GM12878 (cell line): Measurements from ENCODE around the gene ZC3H7B. TPM values are rescaled to one million over a fixed set of nuclear protein-coding genes. Genes with fewer than 3 reads are reported as not detected.

ENCODE experiments used
- ATAC-seq: fragments of 200-7000 bp; cut with Tn5 transposase; 3 replicates; pipeline ENCODE4 v1.9.1; 2020; ENCODE audit warnings: mild to moderate bottlenecking, moderate library complexity
- BruUV-seq: library from RNA; stranded (reverse); fragments of 400-500 nt; replicated peaks from 2 replicates; lab custom pipeline; 2021; lab: Mats Ljungman, UMichigan
- CTCF ChIA-PET: fragments of 300-600 bp; sonication (Branson Sonifier 250); formaldehyde crosslinking; extraction: SDS; loops from one replicate; lab custom pipeline; 2021; ENCODE audit warnings: inconsistent platforms; lab: Yijun Ruan, JAX
- POLR2A ChIA-PET: fragments of 350-600 bp; formaldehyde crosslinking; extraction: SDS; loops from one replicate; lab custom pipeline; 2021; ENCODE audit warnings: inconsistent platforms; lab: Charles Lee
- RAD21 ChIA-PET: fragments of 300-600 bp; sonication (Branson Sonifier 250); formaldehyde crosslinking; loops from one replicate; lab custom pipeline; 2023; ENCODE audit warnings: antibody characterized with exemption; ENCODE audit not compliant: unreplicated experiment; lab: Charles Lee
- SMC1A ChIA-PET: fragments of 300-600 bp; sonication (Branson Sonifier 250); formaldehyde crosslinking; loops from one replicate; lab custom pipeline; 2023; ENCODE audit not compliant: unreplicated experiment, uncharacterized antibody; lab: Charles Lee
- DNase-seq: peaks from one replicate; pipeline ENCODE4 v3.0.0-alpha.2; 2011; ENCODE audit warnings: low read depth, low spot score
- FAIRE-seq: peaks from 3 replicates; lab custom pipeline; 2011; peaks lifted over from hg19 to GRCh38; lab: Jason Lieb, UNC
- H2AFZ ChIP-seq: 2 replicates; pipeline ENCODE4 v1.6.0; 2011; ENCODE audit warnings: low read depth, low read length, control low read depth; ENCODE audit not compliant: control insufficient read depth
- H3K27ac ChIP-seq: 2 replicates; pipeline ENCODE4 v1.5.1; 2011; ENCODE audit warnings: control low read depth; ENCODE audit not compliant: control insufficient read depth, insufficient read depth
- H3K27me3 ChIP-seq, 2 experiments: replicated peaks in 1 of 2; 2 replicates each; pipeline versions ENCODE4 v1.6.0 to v1.6.1; 2011; ENCODE audit warnings: low read length in 1 of 2; ENCODE audit not compliant: control insufficient read depth in 2 of 2, insufficient read depth in 2 of 2
- H3K36me3 ChIP-seq, 2 experiments: 2 replicates each; pipeline ENCODE4 v1.5.1; 2011; ENCODE audit warnings: low read length in 1 of 2; ENCODE audit not compliant: control insufficient read depth in 2 of 2, insufficient read depth in 2 of 2
- H3K4me1 ChIP-seq: 2 replicates; pipeline ENCODE4 v1.6.1; 2011; ENCODE audit warnings: mild to moderate bottlenecking, low read length, moderate library complexity, mixed read lengths; ENCODE audit not compliant: control insufficient read depth, insufficient read depth
- H3K4me2 ChIP-seq: 2 replicates; pipeline ENCODE4 v1.6.0; 2011; ENCODE audit warnings: control low read depth; ENCODE audit not compliant: control insufficient read depth, insufficient read depth
- H3K4me3 ChIP-seq: fragments of 200-600 bp; sonication (generic); 2 replicates; pipeline ENCODE4 v1.5.1; 2016
- H3K79me2 ChIP-seq: 2 replicates; pipeline ENCODE4 v1.6.0; 2011; ENCODE audit warnings: low read length; ENCODE audit not compliant: control insufficient read depth, insufficient read depth
- H3K9ac ChIP-seq: 2 replicates; pipeline ENCODE4 v1.8.0; 2011; ENCODE audit warnings: low read length, control low read depth, mixed read lengths; ENCODE audit not compliant: control insufficient read depth, insufficient read depth
- H3K9me3 ChIP-seq: replicated peaks from 3 replicates; pipeline ENCODE4 v1.5.1; 2011; ENCODE audit warnings: mild to moderate bottlenecking, low read length; ENCODE audit not compliant: control insufficient read depth, insufficient read depth
- H4K20me1 ChIP-seq: 2 replicates; pipeline ENCODE4 v1.6.0; 2011; ENCODE audit not compliant: control insufficient read depth, insufficient read depth
- BACH1 ChIP-seq: fragments of 450-650 bp; IDR thresholded peaks from 2 replicates; pipeline ENCODE4 v1.6.1; 2017; ENCODE audit warnings: mild to moderate bottlenecking, borderline replicate concordance
- EGR1 ChIP-seq, 2 experiments: IDR thresholded peaks; 1 replicate in 1 of 2; 2 replicates in 1 of 2; pipeline ENCODE4 v1.6.1; 2011 to 2012; ENCODE audit warnings: low read depth in 2 of 2, low read length in 2 of 2, borderline replicate concordance in 1 of 2, mild to moderate bottlenecking in 1 of 2, moderate library complexity in 1 of 2
- KAT2A ChIP-seq: conservative IDR thresholded peaks from 2 replicates; pipeline ENCODE4 v1.6.1; 2011; ENCODE audit warnings: low read depth, low read length; ENCODE audit not compliant: control insufficient read depth
- MYB ChIP-seq: fragments of 150-350 bp; IDR thresholded peaks from 2 replicates; pipeline ENCODE4 v1.6.1; 2014; ENCODE audit warnings: mild to moderate bottlenecking, low read depth, low read length, borderline replicate concordance
- NFXL1 ChIP-seq: fragments of 450-650 bp; IDR thresholded peaks from 2 replicates; pipeline ENCODE4 v1.6.1; 2017; ENCODE audit warnings: antibody characterized with exemption, mild to moderate bottlenecking, borderline replicate concordance
- RCOR1 ChIP-seq: conservative IDR thresholded peaks from 2 replicates; pipeline ENCODE4 v1.6.1; 2012; ENCODE audit warnings: low read depth, low read length, improper control_type of control experiment
- TCF3 ChIP-seq: IDR thresholded peaks from 2 replicates; pipeline ENCODE4 v1.6.1; 2012; ENCODE audit warnings: low read depth, mild to moderate bottlenecking, low read length, borderline replicate concordance; ENCODE audit not compliant: insufficient read depth
- TCF7 ChIP-seq: IDR thresholded peaks from 2 replicates; pipeline ENCODE4 v1.6.1; 2014; ENCODE audit warnings: antibody characterized with exemption, borderline replicate concordance
- ZNF274 ChIP-seq: IDR thresholded peaks from one replicate; pipeline ENCODE4 v1.8.0; 2011; ENCODE audit not compliant: insufficient read length, insufficient read depth
- ZZZ3 ChIP-seq: IDR thresholded peaks from 2 replicates; pipeline ENCODE4 v1.6.1; 2011; ENCODE audit warnings: low read depth; ENCODE audit not compliant: control insufficient read depth, insufficient read length
- WGBS: methylation state at CpG from one replicate; pipeline ENCODE4 v1.1.6; 2016; ENCODE audit warnings: low lambda C conversion rate; ENCODE audit not compliant: insufficient replicate concordance, insufficient coverage; ENCODE audit errors: missing lambda C conversion rate; 5-methylcytosine and 5-hydroxymethylcytosine counted together
- in situ Hi-C: fragments of 300-500 bp; cut with MboI; formaldehyde crosslinking; loops from 9 replicates; pipeline ENCODE4 v1.14.3; 2018; ENCODE audit warnings: mixed read lengths
- intact Hi-C: fragments of 100-400 bp; cut with micrococcal nuclease; formaldehyde crosslinking; loops from one replicate; pipeline ENCODE4 v1.14.2; 2022; ENCODE audit not compliant: unreplicated experiment
- polyA plus RNA-seq, 11 experiments: library from polyadenylated mRNA; depleted of rRNA in 4 of 11; unstranded in 6 of 11; stranded (reverse) in 5 of 11; fragments of >200 nt; fragmentation: Nextera tagmentation in 4 of 11; fragmentation: Illumina TruSeq in 1 of 11; extraction: Ambion mirVana in 4 of 11; extraction: Trizol in 1 of 11; gene quantifications; 1 replicate in 1 of 11; 2 replicates in 10 of 11; pipeline versions ENCODE4 v1.2.1 to v1.2.3, GENCODE V29; 2011 to 2016; ENCODE audit warnings: inconsistent platforms in 2 of 11, missing spikeins in 2 of 11, low read depth in 1 of 11
- total RNA-seq, 4 experiments: library from RNA; depleted of rRNA in 3 of 4; stranded (reverse); fragments of >200 nt in 3 of 4; fragmentation: Illumina TruSeq in 1 of 4; extraction: Trizol in 1 of 4; gene quantifications; 2 replicates each; pipeline versions ENCODE4 v1.2.1 to v1.2.3, GENCODE V29; 2013 to 2021

ZC3H7B gene
- total and polyA plus RNA-seq, 10 of the 15 experiments (the other 5 are each of a cell fraction or from before 2014, with no cell fraction given), result 0.26 to 52.3 (median 22.4) TPM

GRCh38 chr22:41261541-41262249 is 39.6 kb upstream of the ZC3H7B start:
- H3K4me3 ChIP-seq, result no peak overlapping the region
- no peak for ATAC-seq
- TF ChIP-seq RCOR1 (no peak), ZNF274 (no peak), TCF7 (no peak), KAT2A (no peak), EGR1 (IDR thresholded peaks at IDR 0.05; ENCODE audit: borderline replicate concordance in 1 of 2, low read depth in 2 of 2, low read length in 2 of 2) (no peak), MYB (no peak), BACH1 (no peak), ZZZ3 (no peak), TCF3 (no peak), NFXL1 (no peak)
- ChIA-PET CTCF (interaction anchor here (0.6 kb wide), 1 partner anchor 259 kb away, joined by 3 read pairs; no protein-coding TSS in a partner anchor), RAD21 (interaction anchor here (1.1 to 1.2 kb wide), 2 partner anchors 40 to 339 kb away, joined by 3 read pairs; partner anchors contain the start of gene ZC3H7B), SMC1A (interaction anchor here (0.5 kb wide), 1 partner anchor 60 kb away, joined by 3 read pairs; no protein-coding TSS in a partner anchor), POLR2A (no interaction called here)
- no peaks in the 10 kb centered on the region for H3K27me3 ChIP-seq
- no peaks in the 10 kb centered on the region for H3K79me2 ChIP-seq
- no peaks in the 10 kb centered on the region for H3K9me3 ChIP-seq
- H3K4me1 ChIP-seq, result no peaks in the 10 kb centered on the region
- H3K36me3 ChIP-seq, result peaks cover 31 to 56% of the 10 kb centered on the region in 2 experiments; a peak in 3 of 4 replicates
- H3K4me2 ChIP-seq, result no peak overlapping the region
- DNase-seq, result no peak
- intact Hi-C loops (no loop called here), in situ Hi-C loops (no loop called here)
- no peak for FAIRE-seq
- H3K27ac ChIP-seq, result no peak overlapping the region
- H3K9ac ChIP-seq, result no peak overlapping the region
- no peaks in the 10 kb centered on the region for H4K20me1 ChIP-seq
- no peak overlapping the region for H2AFZ ChIP-seq
- no TSS peak for BruUV-seq
- WGBS, result 92% methylated on average over 12 of the region's 12 CpGs
